ENCODE data around the gene CFAP119.

- TF ChIP-seq CTCF (IDR thresholded peaks at IDR 0.05) = no peak
- TF ChIP-seq POLR2AphosphoS5 (IDR thresholded peaks at IDR 0.05) = no peak
- TF ChIP-seq POLR2A (IDR thresholded peaks at IDR 0.05) = no peak
Observed at GRCh38 chr16:30760001-30760559, 1.8 kb downstream of the CFAP119 start.

All from prostate gland (tissue), 2 donors.